Measurements from ENCODE around the gene CIB4. TPM values are rescaled to one million over a fixed set of nuclear protein-coding genes. Genes with fewer than 3 reads are reported as not detected.

CIB4 gene
- total RNA-seq, 1 donor from 2014 or later = not detected

DNA sequence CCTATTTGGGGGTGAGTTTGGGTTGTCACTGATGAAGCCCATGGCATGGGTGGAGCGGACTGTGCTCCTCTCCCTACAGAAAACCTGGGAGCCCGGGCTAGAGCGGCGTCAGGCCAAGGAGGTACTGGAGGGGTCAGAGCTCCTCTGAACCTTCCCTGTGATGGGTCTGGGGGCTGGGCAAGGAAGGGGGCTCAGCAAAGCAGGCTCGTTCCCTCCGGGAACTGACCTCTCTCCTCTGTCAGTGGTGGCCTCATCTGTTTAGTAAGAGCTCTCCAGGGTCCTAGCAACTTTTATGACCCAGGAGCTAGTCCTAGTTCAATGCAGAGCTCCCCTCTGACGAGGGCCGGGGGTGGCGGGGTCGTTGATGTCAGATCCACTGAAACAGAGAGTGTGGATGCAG lies 100.9 kb downstream of the CIB4 start:
- H3K36me3 Mint-ChIP-seq (ENCODE audit: low read depth) = no peaks in the 10 kb centered on the region
- DNase-seq (ENCODE audit: low spot score) = no peak
- intact Hi-C loops (cut with micrococcal nuclease) = no loop called here
- no peak overlapping the region for H3K4me3 Mint-ChIP-seq
- peaks cover 8% of the 10 kb centered on the region for H3K27me3 Mint-ChIP-seq (ENCODE audit: insufficient read depth)
- no peaks in the 10 kb centered on the region for H3K4me1 Mint-ChIP-seq (ENCODE audit: low read depth)
- no peak overlapping the region for H3K27ac Mint-ChIP-seq
- no peaks in the 10 kb centered on the region for H3K9me3 Mint-ChIP-seq

DNA sequence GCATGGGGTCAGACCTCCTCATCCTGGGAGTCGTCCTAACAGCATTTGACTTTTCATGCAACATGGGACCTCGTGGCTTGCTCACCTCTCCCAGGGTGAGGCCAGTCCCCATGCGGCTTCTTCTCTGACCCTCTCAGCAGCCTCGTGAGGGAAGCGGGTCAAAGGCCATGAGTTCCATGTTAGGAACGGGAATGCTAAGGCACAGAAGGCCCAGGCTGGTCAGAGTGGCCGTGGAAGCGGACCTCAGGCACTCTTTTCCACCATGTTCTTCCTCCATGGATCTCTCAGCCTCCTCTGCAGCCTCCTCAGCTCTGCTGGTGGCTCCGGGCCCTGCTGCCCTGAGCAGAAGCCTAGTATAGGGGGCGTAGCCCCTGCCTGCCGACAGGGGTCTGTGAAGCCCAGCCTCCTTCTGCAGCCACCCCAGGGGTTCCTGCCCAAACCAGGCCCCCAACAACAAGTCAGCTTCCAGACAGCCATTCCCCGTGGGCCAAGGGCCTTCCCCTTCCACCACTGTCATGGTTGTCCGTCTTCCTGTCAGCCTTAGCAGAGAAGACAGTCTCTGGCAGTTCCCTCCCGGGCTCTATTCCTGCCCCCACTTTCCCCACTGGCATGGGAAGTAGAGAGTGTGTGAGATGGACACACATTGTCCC lies 103.2 kb downstream of the CIB4 start:
- H3K36me3 Mint-ChIP-seq (ENCODE audit: low read depth) = no peaks in the 10 kb centered on the region
- no peak for DNase-seq (ENCODE audit: low spot score)
- H3K9me3 Mint-ChIP-seq = no peaks in the 10 kb centered on the region
- peaks cover 6% of the 10 kb centered on the region for H3K27me3 Mint-ChIP-seq (ENCODE audit: insufficient read depth)
- H3K27ac Mint-ChIP-seq = no peak overlapping the region
- no peak overlapping the region for H3K4me3 Mint-ChIP-seq
- intact Hi-C loops (cut with micrococcal nuclease) = no loop called here
- no peaks in the 10 kb centered on the region for H3K4me1 Mint-ChIP-seq (ENCODE audit: low read depth)

DNA sequence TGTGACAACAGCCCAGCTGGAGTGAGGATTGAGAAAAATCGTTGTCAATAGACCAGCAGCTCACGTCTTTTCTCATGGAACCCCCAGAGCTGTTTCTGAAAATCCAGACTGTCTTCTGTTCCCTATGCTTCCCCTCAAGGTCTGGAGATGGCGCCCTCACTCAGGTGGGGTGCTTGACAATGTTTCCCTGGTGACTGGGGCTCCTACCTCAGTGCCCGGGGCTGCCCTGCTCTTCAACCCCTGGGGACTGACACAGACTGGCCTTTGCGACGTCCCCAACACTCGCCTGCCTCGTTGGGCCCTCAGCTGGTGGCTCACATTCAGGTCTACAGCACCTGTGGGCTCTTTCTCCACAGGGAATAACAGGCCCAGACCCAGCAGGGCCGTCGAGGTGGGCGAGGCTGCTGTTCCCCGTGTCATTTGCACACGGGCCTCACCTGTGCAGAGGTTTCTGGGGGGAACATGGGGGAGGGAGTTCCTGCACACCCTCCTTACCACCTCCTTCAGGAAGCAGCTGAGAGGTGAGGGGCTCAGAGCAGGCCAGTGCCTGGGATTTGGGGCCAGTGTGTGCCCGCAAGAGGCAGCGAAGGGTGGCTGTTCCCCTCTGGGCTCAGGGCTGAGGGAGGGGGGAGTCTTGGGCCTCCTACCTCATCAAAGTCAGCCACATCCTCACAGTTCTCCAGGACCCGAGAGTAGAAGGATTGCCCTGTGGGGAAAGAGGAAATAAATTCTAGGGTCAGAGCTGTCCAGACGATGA lies 103.9 kb downstream of the CIB4 start:
- H3K4me3 Mint-ChIP-seq = no peak overlapping the region
- no peaks in the 10 kb centered on the region for H3K9me3 Mint-ChIP-seq
- H3K4me1 Mint-ChIP-seq (ENCODE audit: low read depth) = no peaks in the 10 kb centered on the region
- peaks cover 4% of the 10 kb centered on the region for H3K27me3 Mint-ChIP-seq (ENCODE audit: insufficient read depth)
- H3K36me3 Mint-ChIP-seq (ENCODE audit: low read depth) = no peaks in the 10 kb centered on the region
- intact Hi-C loops (cut with micrococcal nuclease) = no loop called here
- H3K27ac Mint-ChIP-seq = no peak overlapping the region
- DNase-seq (ENCODE audit: low spot score) = no peak

DNA sequence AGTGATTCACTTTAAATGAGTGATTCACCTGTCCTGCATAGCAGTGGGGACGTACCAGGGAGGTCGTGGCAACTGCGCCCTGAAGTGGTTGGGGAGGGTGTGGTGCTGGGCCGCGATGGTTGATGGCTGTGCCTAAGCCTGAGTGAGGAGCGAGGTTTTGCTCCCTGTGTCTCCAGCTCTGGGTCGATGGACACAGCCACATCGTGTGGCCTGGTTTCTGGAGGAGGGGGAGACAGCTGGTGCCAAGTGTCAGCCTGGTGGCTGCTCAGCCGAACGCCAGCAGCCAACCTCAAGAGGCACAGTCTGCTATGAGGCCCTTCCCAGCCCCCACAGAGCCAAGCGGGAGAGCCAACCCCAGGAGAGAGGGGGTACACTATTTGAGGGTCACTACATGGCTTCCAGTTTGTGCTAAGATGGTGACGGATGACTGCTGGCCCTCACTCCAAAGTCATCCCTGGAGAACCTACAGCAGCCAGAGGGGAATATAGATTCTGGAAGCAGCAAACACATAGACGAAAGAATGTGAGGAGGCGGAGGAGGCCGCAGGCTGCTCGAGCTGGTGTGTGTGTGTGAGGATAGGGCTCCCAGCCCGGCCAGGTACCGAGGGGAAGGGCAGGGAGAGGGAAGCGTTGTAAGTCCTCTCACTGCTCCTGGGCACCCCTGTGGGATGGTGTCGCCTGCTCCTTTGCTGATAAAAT lies 104.6 kb downstream of the CIB4 start:
- H3K4me3 Mint-ChIP-seq = no peak overlapping the region
- no peak for DNase-seq (ENCODE audit: low spot score)
- H3K4me1 Mint-ChIP-seq (ENCODE audit: low read depth) = no peaks in the 10 kb centered on the region
- H3K36me3 Mint-ChIP-seq (ENCODE audit: low read depth) = no peaks in the 10 kb centered on the region
- intact Hi-C loops (cut with micrococcal nuclease) = no loop called here
- no peaks in the 10 kb centered on the region for H3K9me3 Mint-ChIP-seq
- H3K27ac Mint-ChIP-seq = no peak overlapping the region
- peaks cover 4% of the 10 kb centered on the region for H3K27me3 Mint-ChIP-seq (ENCODE audit: insufficient read depth)

DNA sequence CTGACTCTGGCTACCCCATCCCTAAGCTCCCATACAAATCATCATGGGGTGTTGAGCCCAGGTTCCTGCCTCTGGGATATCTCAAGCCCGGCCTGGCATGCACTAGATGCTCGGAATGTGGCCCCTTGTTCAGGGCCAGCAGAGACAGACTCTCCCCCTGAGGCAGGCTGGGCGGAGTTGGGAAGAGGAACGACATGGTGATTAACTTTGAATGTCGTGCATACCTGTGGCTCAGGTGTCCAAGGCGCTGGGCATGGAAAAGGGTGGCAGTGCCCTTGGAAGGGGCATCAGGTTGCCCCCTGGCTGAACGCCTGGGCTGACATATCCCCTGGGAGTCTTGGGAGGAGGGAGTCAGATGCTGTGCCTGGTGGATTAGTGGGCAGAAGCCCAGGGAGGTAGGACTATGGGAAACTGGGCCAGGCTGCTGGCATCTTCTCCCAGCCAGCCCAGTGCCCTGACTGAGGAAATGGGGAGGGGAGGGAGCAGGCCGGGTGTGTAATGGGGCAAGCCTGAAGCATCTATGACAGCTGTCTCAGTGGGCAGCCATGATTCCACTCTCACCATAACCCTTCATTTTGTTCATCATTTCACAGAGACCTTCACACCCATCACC lies 105.4 kb downstream of the CIB4 start:
- H3K4me3 Mint-ChIP-seq = no peak overlapping the region
- H3K4me1 Mint-ChIP-seq (ENCODE audit: low read depth) = no peaks in the 10 kb centered on the region
- H3K9me3 Mint-ChIP-seq = no peaks in the 10 kb centered on the region
- peaks cover 4% of the 10 kb centered on the region for H3K27me3 Mint-ChIP-seq (ENCODE audit: insufficient read depth)
- no peaks in the 10 kb centered on the region for H3K36me3 Mint-ChIP-seq (ENCODE audit: low read depth)
- no peak overlapping the region for H3K27ac Mint-ChIP-seq
- intact Hi-C loops (cut with micrococcal nuclease) = no loop called here
- DNase-seq (ENCODE audit: low spot score) = no peak

DNA sequence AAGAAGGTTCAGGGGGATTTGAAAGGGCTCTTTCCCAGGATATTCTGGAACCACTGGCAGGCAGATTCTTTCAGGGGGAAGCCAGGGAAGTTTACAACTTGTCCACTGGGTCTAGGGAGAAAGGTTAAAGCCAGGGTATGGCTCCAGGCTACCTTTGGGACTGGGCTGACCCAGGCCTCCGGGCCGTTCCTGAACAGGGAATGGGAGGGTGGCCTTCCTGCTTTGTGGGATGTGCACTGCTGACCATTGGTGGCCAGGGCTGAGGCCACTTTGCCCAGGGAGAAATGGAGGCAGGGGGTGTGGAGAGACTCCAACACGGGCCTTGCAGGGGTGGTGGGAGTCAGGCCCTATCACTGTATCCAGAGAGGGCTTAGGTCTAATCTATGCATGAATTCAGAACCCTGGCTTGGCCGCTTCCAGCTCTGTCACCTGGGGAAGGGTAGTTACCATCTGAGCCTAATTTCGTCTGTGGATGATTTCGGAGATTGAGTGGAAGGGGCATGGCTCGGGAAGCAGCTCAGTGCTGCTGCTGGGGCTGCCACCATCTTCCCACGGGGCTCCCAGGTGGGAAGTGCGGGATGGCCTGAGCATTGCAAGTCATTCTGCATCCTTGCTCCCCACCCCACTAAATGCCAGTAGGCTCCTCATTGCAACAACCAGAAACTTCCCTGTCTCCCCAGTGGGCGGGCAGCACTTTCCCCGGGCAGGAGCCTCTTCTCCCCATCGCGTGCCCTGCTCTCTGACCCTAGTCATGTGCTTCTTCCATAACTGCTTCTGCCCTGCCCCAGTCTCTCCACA lies 106.1 kb downstream of the CIB4 start:
- H3K4me3 Mint-ChIP-seq = no peak overlapping the region
- H3K27me3 Mint-ChIP-seq (ENCODE audit: insufficient read depth) = peaks cover 1% of the 10 kb centered on the region
- H3K4me1 Mint-ChIP-seq (ENCODE audit: low read depth) = no peaks in the 10 kb centered on the region
- intact Hi-C loops (cut with micrococcal nuclease) = no loop called here
- no peaks in the 10 kb centered on the region for H3K36me3 Mint-ChIP-seq (ENCODE audit: low read depth)
- no peak for DNase-seq (ENCODE audit: low spot score)
- no peaks in the 10 kb centered on the region for H3K9me3 Mint-ChIP-seq
- H3K27ac Mint-ChIP-seq = no peak overlapping the region

DNA sequence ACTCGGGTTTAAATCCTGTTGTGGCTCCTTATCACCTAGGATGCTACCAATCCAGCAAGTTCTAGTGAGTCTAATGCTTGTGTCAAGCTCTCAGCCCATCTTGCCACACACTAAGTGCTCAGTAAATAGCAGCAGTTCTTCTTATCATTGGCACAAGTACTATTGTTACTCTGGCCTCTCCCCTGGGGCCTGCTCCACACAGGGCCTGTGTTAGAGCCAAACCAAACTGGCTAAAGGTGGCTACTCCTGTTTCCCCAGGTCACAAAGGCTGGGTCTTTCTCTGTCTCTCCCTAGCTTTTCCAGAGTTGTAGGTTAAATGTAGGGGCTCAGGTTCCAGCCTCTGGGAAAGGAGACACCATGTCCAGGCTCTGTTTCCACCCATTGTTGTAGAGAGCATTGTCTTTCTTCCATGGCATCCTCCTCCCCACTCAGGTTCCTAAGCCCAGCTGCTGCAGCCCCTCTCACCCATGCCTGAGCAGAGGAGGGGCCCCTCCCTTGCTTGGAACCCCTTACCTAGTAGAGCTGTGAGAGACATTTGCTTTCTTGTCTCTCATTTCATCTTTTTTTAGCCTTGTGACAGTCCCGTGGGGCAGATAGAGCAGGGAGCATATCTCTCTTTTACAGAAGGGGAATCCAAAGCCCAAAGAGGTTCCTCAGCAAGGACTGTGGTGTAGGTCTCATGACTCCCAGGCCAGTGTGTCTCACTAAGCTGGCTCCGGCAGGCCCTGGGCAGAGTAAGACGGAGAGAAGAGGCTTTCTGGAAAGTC lies 106.9 kb downstream of the CIB4 start:
- Mint-ChIP-seq H3K27me3 (ENCODE audit: insufficient read depth) (peaks cover 1% of the 10 kb centered on the region), H3K36me3 (ENCODE audit: low read depth) (no peaks in the 10 kb centered on the region), H3K4me3 (no peak overlapping the region)

DNA sequence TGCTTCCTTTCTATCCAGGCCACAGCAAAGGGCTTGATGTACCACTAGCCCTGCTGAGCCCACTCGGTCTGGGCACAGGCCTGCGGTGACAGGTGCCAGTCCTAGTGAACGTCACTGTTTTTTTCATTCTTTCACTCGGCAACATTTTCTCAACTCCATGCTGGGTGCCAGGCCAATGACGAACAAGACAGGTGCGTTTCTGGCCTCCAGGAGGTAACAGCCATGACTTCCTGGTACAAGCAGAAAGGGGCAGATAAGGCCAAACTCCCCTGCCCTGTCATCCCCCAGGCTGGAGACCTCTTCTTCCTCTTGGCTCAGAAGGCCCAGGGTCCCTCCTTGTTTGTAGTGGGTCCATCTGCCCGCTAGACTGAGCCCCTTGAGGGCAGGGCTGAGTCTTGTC lies 107.5 kb downstream of the CIB4 start:
- no peak for DNase-seq (ENCODE audit: low spot score)
- Mint-ChIP-seq H3K36me3 (ENCODE audit: low read depth) (no peaks in the 10 kb centered on the region), H3K27ac (no peak overlapping the region), H3K4me3 (no peak overlapping the region), H3K27me3 (ENCODE audit: insufficient read depth) (peaks cover 1% of the 10 kb centered on the region), H3K9me3 (no peaks in the 10 kb centered on the region), H3K4me1 (ENCODE audit: low read depth) (no peaks in the 10 kb centered on the region)
- intact Hi-C loops (cut with micrococcal nuclease) = no loop called here

More for the DNA sequence above, 106.9 kb downstream of the CIB4 start:
- intact Hi-C loops (cut with micrococcal nuclease) = no loop called here
- H3K9me3 Mint-ChIP-seq = no peaks in the 10 kb centered on the region
- DNase-seq (ENCODE audit: low spot score) = no peak
- H3K27ac Mint-ChIP-seq = no peak overlapping the region
- no peaks in the 10 kb centered on the region for H3K4me1 Mint-ChIP-seq (ENCODE audit: low read depth)

DNA sequence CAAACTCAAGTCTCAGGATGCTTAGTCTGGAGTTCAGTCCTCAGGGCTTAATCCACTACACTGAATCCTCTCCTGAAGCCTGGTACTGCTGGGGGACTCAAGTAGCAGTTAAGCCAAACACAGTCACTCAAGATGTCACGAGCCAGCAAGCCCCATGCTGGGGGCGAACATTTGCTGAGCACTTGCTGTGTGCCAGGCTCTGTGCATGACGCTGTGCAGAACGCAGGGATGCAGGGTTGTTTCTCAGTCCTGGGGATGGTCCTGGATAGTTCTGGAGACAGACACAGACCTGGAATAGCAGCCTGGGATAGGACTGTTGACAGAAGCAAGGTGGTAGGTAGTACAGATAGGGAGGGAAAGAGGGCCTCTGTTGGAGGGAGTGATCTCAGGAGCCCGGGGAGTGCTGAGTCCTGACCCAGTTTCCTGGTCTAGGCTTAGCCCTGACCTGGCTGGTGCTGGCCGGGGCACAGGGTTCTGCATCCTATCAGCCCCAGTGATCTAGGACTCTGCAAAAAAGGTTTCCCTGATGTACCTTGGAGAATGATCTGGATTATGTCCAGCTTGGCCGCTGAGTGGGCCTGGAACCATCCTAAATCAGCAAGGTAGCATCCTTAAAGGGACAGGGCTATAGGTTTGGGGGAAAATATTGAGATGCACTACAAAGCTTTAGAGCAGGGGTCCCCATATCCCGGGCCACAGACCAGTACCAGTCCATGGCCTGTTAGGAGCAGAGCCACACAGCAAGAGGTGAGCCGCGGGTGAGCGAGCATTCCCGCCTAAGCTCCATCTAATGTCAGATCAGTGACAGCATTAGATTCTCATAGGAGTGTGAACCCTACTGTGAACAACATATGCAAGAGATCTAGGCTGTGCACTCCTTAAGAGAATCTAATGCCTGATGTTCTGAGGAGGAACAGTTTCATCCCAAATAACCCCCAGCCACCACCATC lies 108.6 kb downstream of the CIB4 start:
- Mint-ChIP-seq H3K27me3 (ENCODE audit: insufficient read depth) (peaks cover 1% of the 10 kb centered on the region), H3K27ac (no peak overlapping the region), H3K4me1 (ENCODE audit: low read depth) (no peaks in the 10 kb centered on the region), H3K36me3 (ENCODE audit: low read depth) (no peaks in the 10 kb centered on the region), H3K9me3 (no peaks in the 10 kb centered on the region), H3K4me3 (no peak overlapping the region)
- intact Hi-C loops (cut with micrococcal nuclease) = no loop called here
- no peak for DNase-seq (ENCODE audit: low spot score)

All from activated T-helper 1 cell treated with anti-CD3 and anti-CD28 coated beads, Interleukin-12 subunit alpha, Interleukin-12 subunit beta, Interleukin-2, Interleukin-4 antibody, amounts not matched to agents 30 ng/mL and 10 ng/mL and 1 ng/mL, durations not matched to agents 14 hours and 24 hours and 36 hours (primary cell).